Umbilical cord (tissue), 2 donors: ENCODE measurements around the gene MAX. TPM values are rescaled to one million over a fixed set of nuclear protein-coding genes. Genes with fewer than 3 reads are reported as not detected.

Experiments used
- DNase-seq: peaks from one replicate; pipeline ENCODE4 v3.0.0-alpha.2; 2015; ENCODE audit warnings: low spot score
- total RNA-seq: library from RNA; depleted of rRNA; stranded (reverse); fragments of >200 nt; gene quantifications from one replicate; pipeline ENCODE4 v1.2.3, GENCODE V29; 2014; ENCODE audit warnings: low replicate concordance; ENCODE audit not compliant: insufficient read depth

The MAX gene
- total RNA-seq, 1 donor from 2014 or later = 46.9 TPM

DNA sequence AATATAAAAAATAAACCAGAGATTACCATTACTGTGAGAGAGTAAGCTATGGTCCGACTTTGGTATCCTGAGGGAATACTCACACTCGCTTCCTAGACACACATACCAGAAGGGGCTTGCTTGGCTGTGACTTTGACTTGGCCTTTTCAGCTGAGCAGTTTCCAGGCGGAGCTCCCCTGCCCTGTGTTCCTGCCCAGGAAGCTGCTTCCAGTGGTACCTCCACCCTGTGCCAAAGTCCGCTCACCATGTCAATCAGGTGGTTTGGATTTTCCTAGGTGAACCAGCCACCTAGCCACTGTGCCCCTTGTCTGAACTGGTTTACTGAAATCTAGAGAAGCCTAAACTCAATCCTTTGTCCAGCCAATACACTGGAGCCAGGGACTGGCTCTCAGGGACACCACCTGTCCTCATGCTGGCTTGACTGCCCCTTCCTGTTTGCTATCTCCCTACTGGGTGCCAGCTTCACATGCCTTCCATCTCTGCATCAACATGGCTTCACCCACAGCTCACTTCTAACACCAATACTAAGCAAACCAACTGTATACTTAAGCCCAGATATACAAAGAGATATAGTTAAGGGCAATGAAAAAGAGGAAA lies 28.6 kb downstream of the MAX start:
- DNase-seq = no peak

DNA sequence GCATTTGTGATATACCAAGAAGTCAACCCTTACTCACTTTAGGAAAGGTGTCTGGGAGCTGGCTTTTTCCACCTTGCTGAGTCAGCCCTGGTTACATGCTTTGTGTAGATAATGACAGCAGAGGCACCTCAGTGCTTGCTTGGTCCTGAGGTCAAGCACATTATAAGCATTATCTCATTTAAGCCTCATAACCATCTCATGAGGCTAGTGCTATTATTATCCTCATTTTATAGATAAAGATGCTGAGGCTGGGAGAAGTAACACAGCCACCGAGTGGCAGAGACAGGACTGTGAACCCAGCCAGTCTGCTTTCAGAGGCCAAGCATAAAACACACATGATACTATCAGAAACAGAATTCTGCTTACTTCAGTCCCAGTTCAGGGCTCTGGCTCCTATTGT lies 29.4 kb downstream of the MAX start:
- no peak for DNase-seq

DNA sequence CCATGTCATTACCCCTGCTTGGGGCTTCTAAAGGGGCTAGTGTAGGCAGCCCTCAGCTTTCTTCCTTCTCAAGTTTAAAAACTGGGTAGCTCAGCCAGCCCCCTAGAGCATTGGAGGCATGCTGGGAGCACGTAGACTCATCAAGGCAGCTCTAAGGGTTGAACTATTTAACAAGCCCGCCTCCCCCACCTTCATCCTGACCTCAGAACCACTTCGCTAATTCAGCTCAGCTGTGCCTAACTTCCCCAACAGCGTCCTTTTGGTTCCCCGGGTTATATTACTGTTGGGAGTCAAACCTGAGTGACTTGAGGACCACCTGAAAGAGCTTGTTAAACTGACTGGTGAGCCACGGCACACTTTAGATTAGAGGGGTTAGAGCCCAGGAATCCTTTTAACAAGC lies 30.1 kb downstream of the MAX start:
- no peak for DNase-seq

DNA sequence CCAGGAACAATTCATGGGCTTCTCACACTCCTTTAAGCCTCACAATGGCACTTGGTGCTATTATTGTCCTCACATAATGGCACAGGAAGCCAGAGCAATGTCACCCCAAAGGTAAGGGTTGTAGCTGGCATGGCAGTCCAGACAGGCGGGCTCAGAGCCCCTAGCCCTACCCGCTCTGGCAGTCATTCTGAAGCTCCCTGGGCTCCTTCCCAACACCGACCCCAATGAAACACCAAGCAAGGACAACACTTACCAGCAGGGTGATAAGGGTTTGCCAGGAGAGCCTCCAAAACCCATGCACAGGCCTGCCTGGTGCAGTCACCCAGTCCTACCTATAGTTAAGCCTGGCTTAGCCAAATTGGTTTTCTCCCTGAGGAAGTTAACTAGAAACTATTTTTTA lies 30.8 kb downstream of the MAX start:
- DNase-seq = no peak

DNA sequence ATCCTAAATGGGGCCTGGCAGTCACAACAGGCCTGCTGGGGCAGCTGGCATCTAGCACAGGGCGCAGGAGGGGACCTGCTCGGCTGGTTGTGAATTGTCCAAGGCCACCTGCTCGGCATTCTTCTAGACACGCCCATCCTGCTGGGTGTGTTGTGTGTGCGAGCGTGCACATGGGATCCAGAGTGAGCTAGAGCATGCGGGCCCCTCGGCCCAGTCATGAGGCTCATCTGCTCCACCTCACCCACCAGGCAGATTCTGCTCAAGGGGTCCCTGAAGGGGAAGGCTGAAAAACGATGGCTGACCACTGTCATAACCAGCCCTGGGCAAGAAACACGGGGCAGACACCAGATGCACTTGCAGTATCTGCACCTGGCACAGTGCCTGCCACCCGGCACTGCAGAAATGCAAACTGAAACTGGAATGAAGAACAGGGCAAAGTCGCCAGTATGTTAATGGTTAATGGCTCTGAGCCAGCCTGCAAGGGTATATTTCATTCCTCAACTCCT lies 31.8 kb downstream of the MAX start:
- peak; percentile 30 for DNase-seq

DNA sequence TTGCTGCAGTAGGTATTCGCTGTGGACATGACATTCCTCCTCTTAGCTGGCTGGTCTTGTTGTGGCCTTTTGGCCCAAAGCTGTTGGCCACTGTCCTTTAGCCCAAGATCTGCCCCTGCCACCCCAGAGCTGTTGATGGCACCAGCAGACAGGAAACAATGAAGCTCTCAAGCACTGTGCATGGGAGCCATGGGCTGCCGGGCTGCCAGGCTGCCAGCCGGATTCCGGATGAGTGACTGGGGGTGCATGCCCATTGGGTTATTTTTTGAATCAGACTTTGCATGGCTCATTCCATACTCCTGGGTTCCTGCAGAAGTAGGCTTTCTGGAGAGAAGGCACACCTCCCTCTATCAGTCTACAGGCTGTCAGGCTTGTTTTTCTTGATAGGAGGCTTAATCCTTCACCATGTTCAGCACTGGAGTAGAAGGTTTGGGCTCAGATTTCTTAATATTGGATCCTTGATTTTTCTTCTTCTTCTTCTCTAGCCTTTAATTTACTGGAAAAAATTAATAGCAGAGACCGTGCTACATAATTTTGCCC lies 32.4 kb downstream of the MAX start:
- DNase-seq = no peak

DNA sequence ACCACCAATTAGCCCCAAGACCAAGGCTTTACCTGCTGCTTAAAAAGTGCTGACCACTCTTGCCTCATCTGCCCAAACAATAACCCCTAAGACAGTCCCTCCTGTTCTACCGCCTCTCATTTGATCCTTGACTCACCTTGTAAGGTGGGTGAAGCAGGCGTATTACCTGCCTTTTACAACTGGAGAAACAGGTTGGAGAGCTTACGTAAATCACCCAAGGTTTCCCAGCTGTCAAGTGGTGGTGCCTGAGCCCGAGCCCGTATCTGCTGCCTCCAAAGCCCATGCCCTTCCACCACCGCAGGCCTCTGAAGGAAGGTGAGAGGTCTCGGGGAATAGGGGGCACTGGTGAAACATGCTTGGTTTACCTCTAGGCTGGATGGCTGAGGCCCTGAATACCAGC lies 36.6 kb downstream of the MAX start:
- peak; percentile 50 for DNase-seq

DNA sequence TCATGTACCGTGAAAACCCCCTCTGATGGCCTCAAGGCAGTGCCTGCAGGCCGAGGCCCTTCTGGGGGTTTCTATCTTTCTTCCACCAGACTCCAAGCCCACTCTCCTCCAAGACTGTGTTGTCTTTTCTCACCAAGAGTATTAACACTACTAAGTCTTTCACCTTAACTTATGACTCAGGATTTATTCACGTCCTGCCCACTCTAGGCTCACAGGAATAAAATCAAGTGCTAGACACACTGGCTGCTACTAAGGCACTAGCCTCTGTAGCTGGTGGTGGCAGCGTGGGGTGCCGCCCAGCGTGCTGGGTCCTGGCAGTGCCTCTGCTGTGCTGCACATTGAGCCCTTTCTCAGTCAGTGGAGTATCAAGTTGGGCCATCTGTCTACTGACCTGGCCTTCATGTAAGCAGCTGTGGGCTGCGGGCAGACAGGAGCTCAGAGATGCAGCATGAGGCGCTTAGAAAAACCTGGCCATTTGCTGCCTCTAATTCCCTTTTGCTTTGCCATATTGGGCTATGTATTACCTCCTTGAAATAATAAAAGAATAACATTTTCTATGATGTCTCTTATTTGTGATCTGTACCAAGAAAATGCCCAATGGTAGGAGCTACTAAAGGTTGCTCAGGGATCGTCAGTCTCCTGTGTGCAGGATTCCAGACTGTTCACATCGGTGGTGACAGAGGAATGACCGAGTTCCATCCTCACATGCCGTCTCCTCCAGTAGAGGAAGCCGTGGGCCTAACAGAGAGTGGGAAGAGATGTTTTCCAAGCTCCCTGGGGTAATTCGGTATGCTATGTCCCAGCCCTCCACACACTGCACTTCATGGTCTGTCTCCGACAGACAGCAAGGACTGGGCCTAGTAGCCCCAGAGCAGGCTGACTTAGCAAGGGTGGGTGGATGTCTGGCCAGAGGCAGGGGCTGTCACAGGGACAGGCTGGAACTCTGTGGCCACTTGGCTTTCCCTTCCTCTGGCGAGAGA lies 39.9 kb downstream of the MAX start:
- no peak for DNase-seq

DNA sequence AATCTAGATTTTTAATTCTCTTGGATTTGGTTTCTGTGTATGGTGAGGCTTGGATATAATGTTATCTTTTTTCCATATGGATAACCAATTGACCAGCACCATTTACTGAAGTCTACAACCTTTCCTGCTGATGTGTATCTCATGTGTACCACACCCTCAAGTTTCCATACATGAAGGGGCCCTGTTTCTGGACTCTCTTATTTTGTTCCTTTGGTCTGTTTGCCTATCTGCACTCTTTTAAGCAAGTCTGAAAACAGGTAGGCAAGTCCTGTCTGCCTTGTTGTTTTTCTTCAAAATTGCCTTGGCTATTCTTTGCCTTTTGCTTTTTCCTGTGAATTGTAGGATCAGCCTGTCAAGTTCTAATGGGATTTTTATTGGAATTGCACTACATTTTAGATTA lies 44.6 kb downstream of the MAX start:
- DNase-seq = no peak

DNA sequence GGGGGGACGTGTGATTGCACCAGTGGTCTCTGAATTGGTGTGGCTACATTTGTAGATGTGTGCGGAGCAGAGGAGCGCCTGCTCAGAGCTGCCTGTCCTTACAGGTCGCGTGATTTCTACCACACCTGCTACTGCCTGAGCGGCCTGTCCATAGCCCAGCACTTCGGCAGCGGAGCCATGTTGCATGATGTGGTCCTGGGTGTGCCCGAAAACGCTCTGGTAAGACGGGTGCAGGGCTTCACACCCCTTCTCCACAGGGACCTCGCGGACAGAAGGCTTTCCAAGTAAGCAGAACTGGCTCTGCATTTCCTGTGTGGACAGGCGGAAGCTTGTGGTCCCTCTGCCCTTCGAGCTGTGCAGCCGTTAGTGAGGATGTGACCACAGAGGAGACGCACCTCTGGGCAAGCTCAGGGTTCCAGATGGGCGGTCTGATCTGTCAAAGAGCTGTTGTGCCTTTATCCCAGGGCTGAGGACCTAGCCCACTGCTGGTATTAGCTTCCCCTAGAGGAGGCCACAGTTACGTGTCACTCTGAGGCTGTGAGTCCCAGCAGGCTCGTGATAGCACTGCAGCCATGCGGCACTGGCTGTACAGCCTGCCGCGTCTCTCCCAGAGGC lies 47.7 kb downstream of the MAX start:
- no peak for DNase-seq

DNA sequence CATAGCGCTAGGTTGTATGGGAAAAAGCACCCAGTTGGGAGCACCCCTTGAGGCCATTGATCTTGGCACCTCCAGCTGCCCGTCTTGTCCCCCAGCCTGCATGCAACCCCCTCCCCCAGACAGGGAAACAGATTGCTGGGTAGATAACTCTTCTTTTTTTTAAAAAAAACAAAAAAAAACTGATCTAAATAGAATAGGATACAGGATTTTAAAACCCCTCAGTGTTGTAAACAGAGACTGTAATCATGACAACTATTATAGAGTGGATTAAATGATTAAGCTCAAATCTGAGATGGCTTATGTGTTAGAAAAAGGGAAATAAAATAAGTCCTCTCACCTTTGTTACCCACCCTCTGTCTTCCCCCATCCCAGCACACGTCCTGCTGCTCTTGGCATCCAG lies 48.9 kb downstream of the MAX start:
- no peak for DNase-seq

DNA sequence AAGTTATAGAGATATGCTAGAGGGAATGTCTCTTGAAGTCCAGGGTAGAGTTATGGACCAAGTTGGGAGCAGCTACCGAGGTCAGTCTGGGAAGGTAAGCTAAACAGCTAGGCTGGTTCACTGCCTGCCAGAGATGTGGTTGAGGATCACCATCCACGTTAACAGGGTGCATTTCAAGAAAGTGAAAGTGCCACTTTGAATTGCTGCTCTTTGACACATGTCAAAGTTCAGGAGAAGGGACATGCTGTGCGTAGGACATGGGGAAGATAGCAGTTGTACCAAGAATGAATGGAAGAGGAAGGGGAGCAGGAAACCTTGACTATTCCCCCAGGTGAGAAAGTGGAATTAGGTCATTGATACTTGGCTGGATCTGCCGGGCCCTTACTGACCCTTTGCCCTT lies 49.5 kb downstream of the MAX start:
- DNase-seq = no peak

DNA sequence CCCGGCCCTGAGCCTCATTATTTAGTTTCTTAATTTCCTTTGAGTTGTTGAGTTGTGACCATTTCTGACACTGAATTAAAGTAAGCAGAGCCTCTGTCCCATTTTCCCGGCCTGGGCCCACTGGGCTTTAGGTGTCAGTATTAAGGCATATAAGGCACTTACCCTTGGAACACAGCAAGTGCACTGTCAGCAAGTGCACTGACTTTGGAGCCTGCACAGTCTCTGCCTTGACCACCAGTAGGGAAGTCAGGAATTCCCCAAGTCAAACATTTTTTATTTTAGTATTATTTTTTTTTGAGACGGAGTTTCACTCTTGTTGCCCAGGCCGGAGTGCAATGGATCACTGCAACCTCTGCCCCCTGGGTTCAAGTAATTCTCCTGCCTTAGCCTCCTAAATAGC lies 56.6 kb downstream of the MAX start:
- no peak for DNase-seq

DNA sequence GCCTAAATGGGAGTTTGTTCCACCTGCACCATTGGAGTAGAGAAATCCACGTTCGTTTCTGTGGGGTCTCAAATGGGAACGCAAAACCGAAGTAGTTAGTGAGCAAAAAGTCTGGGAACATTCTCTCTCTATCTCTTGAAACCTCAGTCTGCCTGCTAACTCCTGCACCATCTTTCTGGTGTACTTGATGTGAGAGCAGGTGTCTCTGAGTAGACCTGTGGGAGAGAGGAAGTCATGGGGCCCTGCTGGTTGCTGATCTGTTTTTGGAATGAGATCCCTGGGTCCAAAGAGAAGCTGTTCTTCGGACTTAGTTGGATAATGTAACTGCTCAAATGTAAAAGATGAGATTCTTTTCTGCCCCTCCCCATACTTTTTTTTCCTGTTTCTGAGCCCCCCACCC lies 57.3 kb downstream of the MAX start:
- no peak for DNase-seq

DNA sequence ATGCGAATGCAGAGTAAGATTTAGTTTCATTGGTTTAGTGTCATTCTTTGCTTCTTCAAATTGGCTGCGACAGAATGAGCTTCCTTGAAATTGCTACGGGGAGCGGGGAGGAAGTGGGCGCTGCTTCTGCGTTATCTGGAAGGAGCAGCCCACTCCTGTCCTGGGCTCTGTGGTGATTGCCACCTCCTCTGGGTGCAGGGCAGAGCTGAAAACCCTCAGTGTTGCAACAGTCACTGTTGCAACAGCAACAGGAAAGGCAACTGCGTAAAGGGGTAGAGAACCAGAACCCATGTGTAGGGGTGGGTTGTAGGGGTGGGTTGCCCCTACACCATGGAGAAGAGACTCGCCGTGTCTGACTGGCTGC lies 57.7 kb downstream of the MAX start:
- DNase-seq = peak; percentile 22

DNA sequence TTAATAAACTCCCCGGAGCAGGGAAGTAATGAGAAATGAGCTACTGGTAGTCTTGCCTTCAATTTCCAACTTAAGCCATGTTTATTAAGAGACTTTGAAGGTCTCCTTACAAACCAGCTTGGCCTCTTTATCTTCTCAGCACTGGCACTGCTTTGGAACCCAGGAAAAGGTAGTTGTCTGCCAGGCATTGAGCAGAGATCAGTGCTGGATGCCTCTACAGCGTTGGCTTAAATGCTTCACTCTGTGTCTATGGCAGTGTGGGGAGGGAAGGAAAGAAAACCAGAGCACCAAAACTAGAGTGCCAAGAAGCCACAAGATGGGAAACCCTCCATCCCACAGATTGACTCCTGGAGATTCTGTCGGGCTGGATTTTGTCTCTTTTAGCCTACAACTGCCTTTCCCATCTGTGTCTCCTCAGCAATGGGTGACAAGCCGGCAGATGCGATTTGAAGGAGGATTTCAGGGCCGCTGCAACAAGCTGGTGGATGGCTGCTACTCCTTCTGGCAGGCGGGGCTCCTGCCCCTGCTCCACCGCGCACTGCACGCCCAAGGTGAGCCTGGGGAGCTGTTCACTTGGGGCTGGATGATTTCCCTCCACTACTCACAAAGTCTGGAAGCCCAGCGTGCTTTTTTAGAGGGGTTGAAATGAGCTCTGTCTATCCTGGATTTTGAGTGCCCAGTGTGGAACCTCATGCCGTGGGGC lies 58.3 kb downstream of the MAX start:
- DNase-seq = no peak

DNA sequence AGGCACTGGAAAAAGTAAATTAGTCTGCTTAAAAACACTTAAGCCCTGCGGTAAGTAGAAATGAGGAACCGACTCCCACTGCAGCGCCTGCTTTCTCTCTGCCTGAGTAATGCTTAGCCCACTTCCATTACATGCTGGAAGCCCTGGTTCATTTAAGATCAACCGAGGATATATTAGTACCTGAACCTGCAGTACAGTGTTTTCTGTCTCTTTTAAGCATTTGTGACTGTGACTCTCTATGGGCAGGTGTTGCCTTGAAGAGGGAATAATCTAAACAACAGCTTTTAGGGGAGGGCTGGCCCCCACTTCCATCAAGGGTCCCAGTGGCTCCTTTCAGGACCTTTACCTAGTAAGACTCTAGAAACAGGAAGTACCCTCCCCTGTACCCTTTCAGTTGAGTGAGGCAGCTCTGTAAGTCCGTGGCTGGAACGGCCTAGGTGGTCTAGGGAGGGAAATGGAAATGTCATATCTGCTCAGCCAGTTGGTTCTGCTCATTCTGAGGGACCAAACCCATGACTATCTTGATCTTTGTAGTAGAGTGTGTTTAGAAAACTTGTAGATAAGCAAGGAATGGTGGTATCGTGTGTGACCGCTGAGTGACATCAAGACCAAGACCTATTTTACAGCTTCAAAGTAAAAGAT lies 59.5 kb downstream of the MAX start:
- DNase-seq = no peak

DNA sequence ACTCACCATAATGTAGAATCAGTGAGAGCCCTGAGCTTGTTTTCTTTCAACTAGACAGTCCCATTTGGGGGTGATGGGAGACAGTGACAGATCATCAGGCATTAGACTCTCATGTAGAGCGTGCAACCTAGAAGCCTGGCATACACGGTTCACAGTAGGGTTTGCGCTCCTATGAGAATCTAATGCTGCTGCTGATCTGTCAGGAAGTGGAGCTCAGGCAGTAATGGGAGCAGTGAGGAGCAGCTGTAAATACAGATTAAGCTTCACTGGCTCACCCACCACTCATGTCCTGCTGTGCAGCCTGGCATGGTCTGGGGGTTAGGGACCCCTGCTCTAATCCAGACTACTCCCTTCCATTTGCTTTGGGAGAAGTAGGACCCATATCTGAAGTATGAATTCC lies 60.0 kb downstream of the MAX start:
- DNase-seq = no peak

DNA sequence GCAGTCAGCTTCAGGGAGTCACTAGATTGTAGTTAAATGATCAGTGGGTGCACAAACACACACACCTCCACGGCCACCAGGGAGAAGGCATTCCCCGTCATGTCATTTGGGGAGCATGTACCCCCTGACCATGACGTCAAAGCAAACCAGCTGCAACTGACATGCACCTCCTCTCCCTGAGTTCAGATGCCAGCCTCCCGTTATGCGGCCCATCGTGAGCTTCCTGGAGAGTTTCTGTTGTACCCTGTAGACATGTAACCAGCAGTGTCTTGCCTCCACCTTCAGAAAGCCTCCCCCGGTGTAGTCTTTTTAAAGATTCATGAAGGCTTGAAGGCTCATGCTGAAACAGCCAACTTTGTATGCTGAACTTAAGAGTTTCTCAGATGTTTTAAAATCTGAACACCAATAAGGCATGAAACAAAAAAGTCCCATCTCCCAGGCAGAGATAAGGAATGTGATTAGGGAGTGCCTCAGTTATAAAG lies 60.8 kb downstream of the MAX start:
- no peak for DNase-seq

DNA sequence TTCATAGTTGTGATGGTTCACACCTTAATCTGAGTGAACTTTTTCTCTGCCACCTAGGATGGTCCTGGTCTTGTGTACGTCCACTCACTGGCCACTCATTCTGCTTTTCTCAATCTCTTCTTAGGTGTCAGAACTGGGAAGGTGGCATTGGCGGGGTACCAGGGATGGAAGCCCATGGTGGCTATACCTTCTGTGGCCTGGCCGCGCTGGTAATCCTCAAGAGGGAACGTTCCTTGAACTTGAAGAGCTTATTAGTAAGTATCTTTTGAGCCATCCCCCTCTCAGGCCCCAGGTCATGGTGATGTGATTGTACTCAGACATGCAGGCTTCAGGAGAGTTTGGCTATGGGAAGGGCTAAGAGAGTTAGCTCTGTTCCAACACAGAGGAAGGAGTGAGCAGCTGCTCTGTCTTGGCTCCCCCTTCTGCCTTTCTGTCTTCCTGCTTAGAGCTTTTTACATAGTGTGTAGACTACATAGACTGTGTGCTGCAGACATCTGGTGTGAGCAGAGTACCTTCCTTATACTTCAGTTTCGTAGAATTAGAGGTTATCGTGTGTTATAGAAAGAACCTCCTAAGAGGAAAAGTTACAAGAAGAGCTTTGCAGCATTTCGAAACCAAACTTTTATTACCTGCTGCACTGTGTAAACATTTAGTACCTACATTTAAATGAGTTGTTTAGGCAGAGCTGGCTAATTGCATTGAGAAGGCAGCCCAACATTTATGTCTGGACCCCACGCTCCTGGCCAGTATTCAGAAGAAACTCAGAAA lies 61.5 kb downstream of the MAX start:
- no peak for DNase-seq
